ENCODE data around the gene CD320.
"Not testable (repeated sequence)": the region's sequence is repeated elsewhere in the genome, so short reads cannot be mapped to it uniquely, and the experiment has no call there.

The CD320 gene

DNA sequence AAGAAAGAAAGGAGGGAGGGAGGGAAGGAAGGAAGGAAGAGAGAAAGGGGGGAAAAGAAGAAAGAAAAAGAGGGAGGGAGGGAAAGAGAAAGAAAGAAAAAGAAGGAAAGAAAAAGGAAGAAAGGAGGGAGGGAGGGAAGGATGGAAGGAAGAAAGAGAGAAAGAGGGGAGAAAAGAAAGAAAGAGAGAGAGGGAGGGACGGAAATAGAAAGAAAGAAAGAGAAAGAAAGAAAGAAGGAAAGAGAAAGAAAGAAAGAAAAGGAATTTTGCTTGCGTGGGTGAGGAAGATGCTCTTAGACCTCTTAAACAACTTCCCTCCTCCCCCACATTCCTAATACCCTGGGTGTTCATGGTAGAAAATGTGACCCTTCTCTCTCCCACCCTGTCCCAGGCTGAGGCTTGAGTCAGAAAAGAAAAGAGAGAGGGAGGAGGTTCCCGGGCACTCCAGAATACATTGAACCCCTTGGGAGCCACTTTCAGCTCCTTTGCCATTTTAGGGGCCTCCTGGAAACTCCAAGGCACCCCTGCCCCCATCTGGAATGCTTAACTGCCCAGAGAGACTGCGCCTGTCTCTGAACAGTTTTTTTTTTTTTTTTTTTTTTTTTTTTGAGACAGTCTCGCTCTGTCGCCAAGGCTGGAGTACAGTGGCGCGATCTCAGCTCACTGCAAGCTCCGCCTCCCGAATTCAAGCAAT is 44.1 kb upstream of the CD320 start:
- TF ChIP-seq, protein P1, sequence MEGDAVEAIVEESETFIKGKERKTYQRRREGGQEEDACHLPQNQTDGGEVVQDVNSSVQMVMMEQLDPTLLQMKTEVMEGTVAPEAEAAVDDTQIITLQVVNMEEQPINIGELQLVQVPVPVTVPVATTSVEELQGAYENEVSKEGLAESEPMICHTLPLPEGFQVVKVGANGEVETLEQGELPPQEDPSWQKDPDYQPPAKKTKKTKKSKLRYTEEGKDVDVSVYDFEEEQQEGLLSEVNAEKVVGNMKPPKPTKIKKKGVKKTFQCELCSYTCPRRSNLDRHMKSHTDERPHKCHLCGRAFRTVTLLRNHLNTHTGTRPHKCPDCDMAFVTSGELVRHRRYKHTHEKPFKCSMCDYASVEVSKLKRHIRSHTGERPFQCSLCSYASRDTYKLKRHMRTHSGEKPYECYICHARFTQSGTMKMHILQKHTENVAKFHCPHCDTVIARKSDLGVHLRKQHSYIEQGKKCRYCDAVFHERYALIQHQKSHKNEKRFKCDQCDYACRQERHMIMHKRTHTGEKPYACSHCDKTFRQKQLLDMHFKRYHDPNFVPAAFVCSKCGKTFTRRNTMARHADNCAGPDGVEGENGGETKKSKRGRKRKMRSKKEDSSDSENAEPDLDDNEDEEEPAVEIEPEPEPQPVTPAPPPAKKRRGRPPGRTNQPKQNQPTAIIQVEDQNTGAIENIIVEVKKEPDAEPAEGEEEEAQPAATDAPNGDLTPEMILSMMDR (IDR thresholded peaks at IDR 0.05; ENCODE audit: insufficient read depth, low read length, poor library complexity, severe bottlenecking) = no peak
- no peak for TF ChIP-seq EZH2phosphoT487 (conservative IDR thresholded peaks at IDR 0.05; ENCODE audit: low read length)
- Histone ChIP-seq H3K9ac (ENCODE audit: low read length) (no peak overlapping the region), H3K9me3 (ENCODE audit: insufficient read depth, low read length) (no peaks in the 10 kb centered on the region), H3K27me3 (ENCODE audit: low read length) (no peaks in the 10 kb centered on the region), H3K79me2 (ENCODE audit: insufficient read depth, low read length) (no peaks in the 10 kb centered on the region), H3K9me2 (replicated peaks; ENCODE audit: insufficient read depth, low read length) (no peaks in the 10 kb centered on the region), H3K36me3 (ENCODE audit: low read length) (no peaks in the 10 kb centered on the region), H3K27ac (ENCODE audit: low read depth, low read length) (no peak overlapping the region), H4K20me1 (ENCODE audit: low read depth, low read length) (no peaks in the 10 kb centered on the region), H3F3A (ENCODE audit: insufficient read depth) (no peaks in the 10 kb centered on the region), H3K4me3 (ENCODE audit: insufficient read depth, low read length, poor library complexity, severe bottlenecking) (no peak overlapping the region), H3K4me2 (ENCODE audit: low read depth, low read length, poor library complexity, severe bottlenecking) (no peak overlapping the region), H2AFZ (ENCODE audit: low read depth, low read length, severe bottlenecking) (no peak overlapping the region)

DNA sequence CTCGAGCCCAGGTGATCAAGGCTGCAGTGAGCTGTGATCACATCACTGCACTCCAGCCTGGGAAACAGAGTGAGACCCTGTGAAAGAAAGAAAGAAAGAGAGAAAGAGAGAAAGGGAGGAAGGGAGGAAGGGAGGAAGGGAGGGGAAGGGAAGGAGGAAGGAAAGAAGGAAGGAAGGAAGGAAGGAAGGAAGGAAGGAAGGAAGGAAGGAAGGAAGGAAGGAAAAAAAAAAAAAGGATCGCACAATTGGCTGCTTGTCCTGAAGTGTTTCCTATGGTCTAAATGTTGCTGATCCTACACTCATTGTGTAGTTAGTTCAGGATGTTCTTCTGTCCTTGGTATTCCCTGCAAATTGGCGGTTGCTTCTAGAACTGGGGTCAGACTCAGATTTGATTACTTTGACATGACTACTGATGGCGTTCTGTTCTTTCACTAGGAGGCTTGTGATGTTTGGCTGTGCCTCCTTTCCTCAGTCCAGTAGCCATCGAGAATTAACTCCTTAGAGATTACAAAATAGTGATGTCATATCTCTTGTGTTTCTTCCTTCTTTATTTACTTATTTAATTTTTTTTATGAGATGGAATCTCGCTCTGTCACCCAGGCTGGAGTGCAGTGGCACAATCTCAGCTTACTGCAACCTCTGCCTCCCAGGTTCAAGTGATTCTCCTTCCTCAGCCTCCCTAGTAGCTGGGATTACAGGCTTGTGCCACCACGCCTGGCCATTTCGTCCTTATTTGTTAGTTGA is 41.6 kb upstream of the CD320 start:
- not testable (repeated sequence) for H3K9ac ChIP-seq (ENCODE audit: low read length); H3K27me3 ChIP-seq (ENCODE audit: low read length); H3K9me2 ChIP-seq (replicated peaks; ENCODE audit: insufficient read depth, low read length); H3K79me2 ChIP-seq (ENCODE audit: insufficient read depth, low read length); H3K27ac ChIP-seq (ENCODE audit: low read depth, low read length); H3K4me2 ChIP-seq (ENCODE audit: low read depth, low read length, poor library complexity, severe bottlenecking); H2AFZ ChIP-seq (ENCODE audit: low read depth, low read length, severe bottlenecking); H3F3A ChIP-seq (ENCODE audit: insufficient read depth); H3K4me3 ChIP-seq (ENCODE audit: insufficient read depth, low read length, poor library complexity, severe bottlenecking); H3K36me3 ChIP-seq (ENCODE audit: low read length); H4K20me1 ChIP-seq (ENCODE audit: low read depth, low read length); H3K9me3 ChIP-seq (ENCODE audit: insufficient read depth, low read length)

DNA sequence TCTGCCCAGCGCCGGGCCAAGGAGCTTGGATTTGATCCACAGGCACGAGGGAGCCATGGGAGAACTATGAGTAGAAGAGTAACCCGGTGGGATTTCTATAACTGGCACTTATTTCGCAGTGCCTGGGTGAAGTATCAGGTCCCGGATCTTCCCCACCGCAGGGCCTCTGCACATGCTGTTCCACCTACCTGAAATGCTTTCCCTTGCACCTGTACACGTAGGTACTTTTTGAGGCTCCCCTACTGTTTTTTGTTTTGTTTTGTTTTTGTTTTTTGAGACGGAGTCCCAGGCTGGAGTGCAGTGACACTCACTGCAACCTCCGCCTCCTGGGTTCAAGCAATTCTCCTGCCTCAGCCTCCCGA is 35.3 kb upstream of the CD320 start:
- Histone ChIP-seq H3K9ac (ENCODE audit: low read length) (no peak overlapping the region), H3K4me2 (ENCODE audit: low read depth, low read length, poor library complexity, severe bottlenecking) (peak overlapping the region; percentile 37), H3K27ac (ENCODE audit: low read depth, low read length) (no peak overlapping the region), H3K4me3 (ENCODE audit: insufficient read depth, low read length, poor library complexity, severe bottlenecking) (no peak overlapping the region), H3K36me3 (ENCODE audit: low read length) (no peaks in the 10 kb centered on the region), H3K9me2 (replicated peaks; ENCODE audit: insufficient read depth, low read length) (no peaks in the 10 kb centered on the region), H4K20me1 (ENCODE audit: low read depth, low read length) (no peaks in the 10 kb centered on the region), H2AFZ (ENCODE audit: low read depth, low read length, severe bottlenecking) (peak overlapping the region; percentile 35), H3K27me3 (ENCODE audit: low read length) (no peaks in the 10 kb centered on the region), H3K9me3 (ENCODE audit: insufficient read depth, low read length) (no peaks in the 10 kb centered on the region), H3F3A (ENCODE audit: insufficient read depth) (no peaks in the 10 kb centered on the region), H3K79me2 (ENCODE audit: insufficient read depth, low read length) (no peaks in the 10 kb centered on the region)
- no peak for TF ChIP-seq EZH2phosphoT487 (conservative IDR thresholded peaks at IDR 0.05; ENCODE audit: low read length)
- TF ChIP-seq, protein P1 (IDR thresholded peaks at IDR 0.05; ENCODE audit: insufficient read depth, low read length, poor library complexity, severe bottlenecking) = no peak
